ENCODE data around the gene ARHGAP29.

DNA sequence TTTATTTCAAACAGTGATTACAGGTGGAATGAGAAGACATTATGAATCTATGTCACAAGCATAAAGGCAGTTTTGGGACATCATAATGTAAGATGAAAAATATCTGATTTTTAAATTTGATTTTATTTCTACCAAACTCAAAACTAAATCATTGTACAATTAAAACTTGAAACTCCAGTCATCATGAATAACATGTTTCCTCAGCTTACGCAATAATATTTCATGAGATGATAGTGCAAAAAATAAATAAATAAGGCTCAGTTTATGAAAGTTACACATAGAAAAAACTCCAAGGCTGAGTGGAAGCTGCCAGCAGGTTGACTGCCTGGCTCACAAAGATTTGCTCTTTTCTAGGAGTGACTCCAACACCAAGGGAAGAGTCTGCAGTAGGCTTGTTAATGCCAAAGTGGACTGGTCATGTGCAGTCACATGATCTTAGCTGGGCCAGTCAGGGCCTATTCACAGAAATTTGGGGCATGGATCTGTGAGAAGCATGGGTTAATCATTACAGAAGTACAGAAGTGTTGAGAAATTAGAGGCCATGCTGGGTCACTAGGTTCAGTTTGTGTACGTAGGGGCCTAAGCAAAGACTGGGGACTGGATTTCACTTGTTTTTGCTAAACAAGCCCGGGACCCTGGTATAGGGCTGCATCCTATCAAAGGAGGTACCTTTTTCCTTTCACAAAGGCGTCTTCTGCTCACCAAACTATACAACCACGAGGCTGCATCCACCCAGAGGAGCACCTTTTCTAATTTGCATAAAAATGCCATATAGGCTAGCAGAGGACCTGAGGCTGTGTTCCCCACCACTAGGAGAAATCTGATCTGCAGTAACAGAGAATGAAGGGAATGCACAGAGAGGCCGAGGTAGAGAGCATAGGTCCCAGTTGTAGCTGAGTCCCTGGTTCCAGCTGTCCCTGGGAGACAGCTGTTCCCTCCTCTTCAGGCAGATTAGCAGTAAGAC is 111.6 kb downstream of the ARHGAP29 start:
- TF ChIP-seq, protein P1, sequence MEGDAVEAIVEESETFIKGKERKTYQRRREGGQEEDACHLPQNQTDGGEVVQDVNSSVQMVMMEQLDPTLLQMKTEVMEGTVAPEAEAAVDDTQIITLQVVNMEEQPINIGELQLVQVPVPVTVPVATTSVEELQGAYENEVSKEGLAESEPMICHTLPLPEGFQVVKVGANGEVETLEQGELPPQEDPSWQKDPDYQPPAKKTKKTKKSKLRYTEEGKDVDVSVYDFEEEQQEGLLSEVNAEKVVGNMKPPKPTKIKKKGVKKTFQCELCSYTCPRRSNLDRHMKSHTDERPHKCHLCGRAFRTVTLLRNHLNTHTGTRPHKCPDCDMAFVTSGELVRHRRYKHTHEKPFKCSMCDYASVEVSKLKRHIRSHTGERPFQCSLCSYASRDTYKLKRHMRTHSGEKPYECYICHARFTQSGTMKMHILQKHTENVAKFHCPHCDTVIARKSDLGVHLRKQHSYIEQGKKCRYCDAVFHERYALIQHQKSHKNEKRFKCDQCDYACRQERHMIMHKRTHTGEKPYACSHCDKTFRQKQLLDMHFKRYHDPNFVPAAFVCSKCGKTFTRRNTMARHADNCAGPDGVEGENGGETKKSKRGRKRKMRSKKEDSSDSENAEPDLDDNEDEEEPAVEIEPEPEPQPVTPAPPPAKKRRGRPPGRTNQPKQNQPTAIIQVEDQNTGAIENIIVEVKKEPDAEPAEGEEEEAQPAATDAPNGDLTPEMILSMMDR (IDR thresholded peaks at IDR 0.05): no peak
- TF ChIP-seq POLR2A (IDR thresholded peaks at IDR 0.05): no peak
- no peak for TF ChIP-seq POLR2AphosphoS5 (IDR thresholded peaks at IDR 0.05)
